Heart left ventricle (tissue), 13 donors: ENCODE measurements around the gene QPRT.

Experiments used
- CTCF ChIP-seq, 12 donors: fragments of 200-600 bp; sonication (generic) in 4 of 12; IDR thresholded peaks; one replicate each; pipeline versions ENCODE4 v1.5.0 to v1.8.0; 2018 to 2022; ENCODE audit warnings: antibody characterized with exemption in 12 of 12, mild to moderate bottlenecking in 5 of 12
- POLR2A ChIP-seq, 2 donors: fragments of 450-650 bp; IDR thresholded peaks; one replicate each; pipeline ENCODE4 v1.6.1; 2017; ENCODE audit warnings: antibody characterized with exemption in 2 of 2, mild to moderate bottlenecking in 2 of 2, moderate library complexity in 2 of 2
- donor health status: ischemic (EF 13 %, LVEDD 7.1; RV severe dilation, severe dysfunction).
- donor health status: DM: no; HTN: yes; CAD: no.
- donor health status: DM: no; HTN: no; CAD: no.
- donor health status: ischemic (EF 25% LVEDD 6.9; RV normal size, moderate dysfunction).
- donor health status: ischemic (EF 25% LVEDD 5.7; RV mildly dilated, moderate dysfunction).
- donor health status: ischemic (EF 35%, LVEDD 5.7; RV mildly dilated, moderate dysfunction).
- donor health status: nonischemic (EF 11% LVEDD 7.7; RV severe dilation, severe dysfunction).
- donor health status: DM: yes; HTN: yes; CAD: no.
- donor health status: PGD.
- donor health status: ischemic (EF 29% LVEDD 5.4; RV normal size, mild dysfunction).
- donor health status: nonischemic (EF 23%, LVEDD 6.1; RV moderate dilation, normal function).

- no peak for TF ChIP-seq POLR2A (IDR thresholded peaks at IDR 0.05)
- no peak for TF ChIP-seq CTCF (IDR thresholded peaks at IDR 0.05)
Observed at GRCh38 chr16:29697391-29697790, 18.4 kb downstream of the QPRT start.
